Stomach (tissue), 4 donors: Measurements from ENCODE around the gene ATXN7L3.

Source experiments
- CTCF ChIP-seq, 7 experiments: fragments of 450-650 bp in 4 of 7; fragments of 200-600 bp in 3 of 7; sonication (generic) in 3 of 7; IDR thresholded peaks; one replicate each; pipeline ENCODE4 v1.5.1; 2016 to 2019; ENCODE audit warnings: antibody characterized with exemption in 7 of 7, control low read depth in 2 of 7, mild to moderate bottlenecking in 1 of 7
- EP300 ChIP-seq: sonication (generic); formaldehyde crosslinking; IDR thresholded peaks from one replicate; pipeline ENCODE4 v1.6.1; 2017; ENCODE audit warnings: antibody characterized with exemption
- POLR2A ChIP-seq, 4 donors: fragments of 450-650 bp; IDR thresholded peaks; one replicate each; pipeline ENCODE4 v1.6.1; 2016; ENCODE audit warnings: antibody characterized with exemption in 4 of 4, control low read depth in 2 of 4, mild to moderate bottlenecking in 1 of 4, moderate library complexity in 1 of 4
- POLR2AphosphoS5 ChIP-seq, 3 donors: sonication (generic); formaldehyde crosslinking; IDR thresholded peaks; one replicate each; pipeline ENCODE4 v1.6.1; 2016; ENCODE audit warnings: antibody characterized with exemption in 3 of 3

- TF ChIP-seq POLR2A (IDR thresholded peaks at IDR 0.05), result no peak
- no peak for TF ChIP-seq POLR2AphosphoS5 (IDR thresholded peaks at IDR 0.05)
- TF ChIP-seq CTCF (IDR thresholded peaks at IDR 0.05), result no peak
- TF ChIP-seq EP300, result no peak
Observed at GRCh38 chr17:44147812-44148211, 51.9 kb downstream of the ATXN7L3 start.
